ENCODE measurements around the gene PNPLA6.

PNPLA6 gene

DNA sequence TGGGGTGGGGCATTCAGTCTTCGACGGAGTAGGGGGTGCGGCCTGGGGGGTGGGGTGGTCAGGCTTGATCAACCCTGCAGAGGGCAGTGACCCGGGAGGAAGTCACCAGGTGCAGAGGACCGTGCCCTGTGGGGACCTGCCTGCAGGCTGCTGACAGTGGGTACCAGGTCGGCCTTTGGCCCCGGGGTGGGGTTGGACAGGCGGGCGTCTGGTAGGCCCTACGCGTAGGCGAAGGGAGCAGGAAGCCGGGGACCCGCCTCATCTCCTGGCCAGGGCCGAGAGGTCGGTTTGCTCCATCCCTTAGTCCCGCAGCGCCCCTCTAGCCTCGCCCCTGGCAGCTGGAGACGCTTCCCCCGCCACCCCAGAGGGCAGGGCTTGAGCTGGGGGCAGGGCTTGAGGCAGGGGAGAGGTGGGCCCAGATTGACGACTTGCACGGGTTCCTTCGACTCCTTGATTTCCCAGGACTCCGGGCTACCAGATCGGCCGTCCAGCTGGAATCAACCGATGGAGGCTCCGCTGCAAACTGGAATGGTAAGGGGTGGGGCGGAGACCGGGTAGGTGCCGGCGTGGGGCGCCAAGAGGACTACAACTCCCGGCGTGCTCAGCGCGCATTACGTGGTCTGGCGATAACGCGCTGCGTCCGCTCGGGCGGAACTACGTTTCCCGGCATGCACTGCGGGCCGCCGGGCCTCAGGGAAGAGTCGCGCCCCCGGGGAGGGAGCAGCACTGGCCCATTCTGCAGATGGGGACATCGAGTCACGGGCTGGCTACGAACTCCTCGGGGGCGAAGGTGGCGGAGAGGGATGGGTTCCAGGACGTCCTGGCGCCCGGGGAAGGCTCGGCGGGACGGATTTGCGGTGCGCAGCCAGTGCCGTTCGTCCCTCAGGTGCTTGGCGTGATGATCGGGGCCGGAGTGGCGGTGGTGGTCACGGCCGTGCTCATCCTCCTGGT lies at the start of gene PNPLA6:
TSS of gene PNPLA6 (plus strand) at position 671 of the 951 bp plus-strand sequence. CDS start at position 743, 72 bp downstream.
- Histone ChIP-seq H3K27me3 (replicated peaks; ENCODE audit: control insufficient read depth, insufficient read depth, low read length) (no peaks in the 10 kb centered on the region), H3K4me3 (replicated peaks; ENCODE audit: low read depth, low read length) (peak within 1 kb of the TSS; percentile 96), H3K36me3 (ENCODE audit: control insufficient read depth, insufficient read depth, low read length) (peaks cover under 1% of the 10 kb centered on the region)
- no peak for TF ChIP-seq CTCF (IDR thresholded peaks at IDR 0.05; ENCODE audit: insufficient read depth, low read length, poor library complexity, severe bottlenecking)
- DNase-seq (ENCODE audit: extremely low read depth, insufficient read length), result peak; percentile 94

DNA sequence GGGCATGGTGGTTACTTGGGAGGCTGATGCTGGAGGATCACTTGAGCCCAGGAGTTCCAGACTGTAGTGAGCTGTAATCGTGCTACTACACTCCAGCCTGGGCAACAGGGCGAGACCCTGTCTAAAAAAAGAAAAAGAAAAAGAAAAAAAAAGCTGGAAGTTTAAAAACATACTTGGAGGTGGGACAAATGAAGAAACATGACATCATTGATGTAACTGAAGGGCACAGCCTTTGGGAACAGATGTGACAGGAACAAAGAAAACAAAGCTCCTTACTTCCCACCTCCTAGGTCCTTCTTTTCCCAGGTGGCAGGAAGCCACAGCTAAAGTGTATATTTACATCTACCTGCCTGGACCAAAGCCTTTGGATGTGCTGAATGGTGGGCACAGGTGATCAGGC lies 48.6 kb upstream of the PNPLA6 start:
- Histone ChIP-seq H3K4me3 (replicated peaks; ENCODE audit: low read depth, low read length) (no peak overlapping the region), H3K27me3 (replicated peaks; ENCODE audit: control insufficient read depth, insufficient read depth, low read length) (no peaks in the 10 kb centered on the region), H3K36me3 (ENCODE audit: control insufficient read depth, insufficient read depth, low read length) (no peaks in the 10 kb centered on the region)
- no peak for DNase-seq (ENCODE audit: extremely low read depth, insufficient read length)
- no peak for TF ChIP-seq CTCF (IDR thresholded peaks at IDR 0.05; ENCODE audit: insufficient read depth, low read length, poor library complexity, severe bottlenecking)

GRCh38 chr19:7488736-7489353 lies 46.7 kb upstream of the PNPLA6 start, which contains the start of gene PEX11G:
Gene PEX11G, minus strand, starts transcription at chr19:7489035. Its CDS starts 25 bp downstream, at chr19:7489010.
- Histone ChIP-seq H3K4me3 (replicated peaks; ENCODE audit: low read depth, low read length) (peak within 1 kb of the TSS; percentile 79), H3K27me3 (replicated peaks; ENCODE audit: control insufficient read depth, insufficient read depth, low read length) (no peaks in the 10 kb centered on the region), H3K36me3 (ENCODE audit: control insufficient read depth, insufficient read depth, low read length) (no peaks in the 10 kb centered on the region)
- DNase-seq (ENCODE audit: extremely low read depth, insufficient read length), result peak; percentile 91
- TF ChIP-seq CTCF (IDR thresholded peaks at IDR 0.05; ENCODE audit: insufficient read depth, low read length, poor library complexity, severe bottlenecking), result no peak

DNA sequence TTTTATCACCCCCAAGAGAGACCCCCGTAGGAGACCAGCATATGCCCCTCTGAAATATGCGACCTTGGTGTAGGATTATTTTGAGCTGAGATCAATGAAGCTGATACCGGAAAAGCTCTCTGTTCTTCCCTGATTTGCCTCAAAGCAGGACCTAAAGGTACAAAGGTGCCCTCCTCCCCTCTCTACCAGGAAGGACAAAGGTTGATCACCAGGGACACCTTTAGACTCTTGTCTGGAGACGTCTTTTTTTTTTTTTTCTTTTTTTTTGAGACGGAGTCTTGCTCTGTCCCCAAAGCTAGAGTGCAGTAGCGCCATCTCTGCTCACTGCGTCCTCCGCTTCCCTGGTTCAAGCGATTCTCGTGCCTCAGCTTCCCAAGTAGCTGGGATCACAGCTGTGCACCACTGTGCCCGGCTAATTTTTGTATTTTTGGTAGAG lies 45.9 kb upstream of the PNPLA6 start:
- TF ChIP-seq CTCF (IDR thresholded peaks at IDR 0.05; ENCODE audit: insufficient read depth, low read length, poor library complexity, severe bottlenecking), result no peak
- no peak overlapping the region for H3K4me3 ChIP-seq (replicated peaks; ENCODE audit: low read depth, low read length)

GRCh38 chr19:7492142-7492541 lies 43.4 kb upstream of the PNPLA6 start:
- no peak for TF ChIP-seq CTCF (IDR thresholded peaks at IDR 0.05; ENCODE audit: insufficient read depth, low read length, poor library complexity, severe bottlenecking)
- H3K27me3 ChIP-seq (replicated peaks; ENCODE audit: control insufficient read depth, insufficient read depth, low read length), result no peaks in the 10 kb centered on the region
- no peak overlapping the region for H3K4me3 ChIP-seq (replicated peaks; ENCODE audit: low read depth, low read length)
- H3K36me3 ChIP-seq (ENCODE audit: control insufficient read depth, insufficient read depth, low read length), result no peaks in the 10 kb centered on the region
- no peak for DNase-seq (ENCODE audit: extremely low read depth, insufficient read length)

More for the DNA sequence above, 45.9 kb upstream of the PNPLA6 start:
- Histone ChIP-seq H3K27me3 (replicated peaks; ENCODE audit: control insufficient read depth, insufficient read depth, low read length) (no peaks in the 10 kb centered on the region), H3K36me3 (ENCODE audit: control insufficient read depth, insufficient read depth, low read length) (no peaks in the 10 kb centered on the region)
- DNase-seq (ENCODE audit: extremely low read depth, insufficient read length), result no peak
